H54 (cell line): ENCODE data around the gene TSC22D4.
"Not testable (repeated sequence)": the region's sequence is repeated elsewhere in the genome, so short reads cannot be mapped to it uniquely, and the experiment has no call there.

Source experiments
- DNase-seq: peaks from one replicate; pipeline ENCODE4 v3.0.0; 2011; ENCODE audit warnings: low spot score, mixed read lengths; ENCODE audit not compliant: insufficient read length
- FAIRE-seq: peaks from 3 replicates; lab custom pipeline; 2011; peaks lifted over from hg19 to GRCh38; lab: Jason Lieb, UNC
- POLR2A ChIP-seq: IDR thresholded peaks from 2 replicates; pipeline ENCODE4 v1.6.1; 2011; ENCODE audit warnings: low read depth, mild to moderate bottlenecking, low read length

Gene TSC22D4

GRCh38 chr7:100478958-100479660 lies at the start of gene TSC22D4:
Gene TSC22D4 (minus strand): TSS chr7:100479214. CDS start chr7:100478038, 1,176 bp downstream.
- DNase-seq (peak; percentile 92), FAIRE-seq (peak; percentile 11)
- TF ChIP-seq POLR2A: peak; percentile 95

GRCh38 chr7:100528108-100528866 lies 49.3 kb upstream of the TSC22D4 start:
- DNase-seq, FAIRE-seq: not testable (repeated sequence)

GRCh38 chr7:100523192-100523591 lies 44.2 kb upstream of the TSC22D4 start:
- DNase-seq, FAIRE-seq: not testable (repeated sequence)

- not testable (repeated sequence) for DNase-seq, FAIRE-seq
Observed at GRCh38 chr7:100521909-100522593, 43.0 kb upstream of the TSC22D4 start.

GRCh38 chr7:100521076-100521475 lies 42.1 kb upstream of the TSC22D4 start:
- TF ChIP-seq POLR2A: no peak
- no peak for FAIRE-seq
- DNase-seq: no peak

- no peak for TF ChIP-seq POLR2A
- DNase-seq (no peak), FAIRE-seq (no peak)
Observed at GRCh38 chr7:100520138-100520537, 41.1 kb upstream of the TSC22D4 start.

GRCh38 chr7:100519580-100519979 lies 40.6 kb upstream of the TSC22D4 start:
- DNase-seq (no peak), FAIRE-seq (no peak)
- TF ChIP-seq POLR2A: no peak

- DNase-seq (no peak), FAIRE-seq (no peak)
- TF ChIP-seq POLR2A: no peak
Observed at GRCh38 chr7:100517305-100517704, 38.3 kb upstream of the TSC22D4 start.

GRCh38 chr7:100516135-100516812 lies 37.3 kb upstream of the TSC22D4 start:
- no peak for TF ChIP-seq POLR2A
- DNase-seq (peak; percentile 55), FAIRE-seq (peak; percentile 57)

GRCh38 chr7:100515072-100515532 lies 36.1 kb upstream of the TSC22D4 start:
- no peak for FAIRE-seq
- no peak for TF ChIP-seq POLR2A
- DNase-seq: no peak

- FAIRE-seq: no peak
- TF ChIP-seq POLR2A: no peak
- no peak for DNase-seq
Observed at GRCh38 chr7:100513212-100513810, 34.3 kb upstream of the TSC22D4 start.

GRCh38 chr7:100510437-100511239 lies 31.6 kb upstream of the TSC22D4 start:
- FAIRE-seq: no peak

More at GRCh38 chr7:100510437-100511239, 31.6 kb upstream of the TSC22D4 start:
- DNase-seq: no peak
- TF ChIP-seq POLR2A: no peak
